Suprapubic skin (tissue), 4 donors: ENCODE data around the gene CCR8. TPM values are rescaled to one million over a fixed set of nuclear protein-coding genes. Genes with fewer than 3 reads are reported as not detected.
"Not testable (repeated sequence)": the region's sequence is repeated elsewhere in the genome, so short reads cannot be mapped to it uniquely, and the experiment has no call there.

Experiments used
- DNase-seq, 2 donors: peaks; one replicate each; pipeline ENCODE4 v3.0.0-alpha.2; 2019; ENCODE audit warnings: low spot score in 2 of 2
- H3K27ac ChIP-seq: fragments of 200-600 bp; sonication (generic); one replicate; pipeline ENCODE4 v1.5.1; 2019
- H3K27me3 ChIP-seq: fragments of 200-600 bp; sonication (generic); one replicate; pipeline ENCODE4 v1.5.1; 2019
- H3K36me3 ChIP-seq: fragments of 200-600 bp; sonication (generic); one replicate; pipeline ENCODE4 v1.5.1; 2019
- H3K4me1 ChIP-seq: fragments of 200-600 bp; sonication (generic); one replicate; pipeline ENCODE4 v1.5.1; 2019
- H3K4me3 ChIP-seq: fragments of 200-600 bp; sonication (generic); one replicate; pipeline ENCODE4 v1.5.1; 2019; ENCODE audit warnings: mild to moderate bottlenecking
- H3K9me3 ChIP-seq: fragments of 200-600 bp; sonication (generic); one replicate; pipeline ENCODE4 v1.5.1; 2019
- CTCF ChIP-seq, 2 donors: fragments of 200-600 bp in 1 of 2; fragments of 450-650 bp in 1 of 2; sonication (generic) in 1 of 2; IDR thresholded peaks; one replicate each; pipeline ENCODE4 v1.5.1; 2016 to 2019; ENCODE audit warnings: antibody characterized with exemption in 2 of 2, mild to moderate bottlenecking in 1 of 2, moderate library complexity in 1 of 2
- EP300 ChIP-seq: sonication (generic); formaldehyde crosslinking; IDR thresholded peaks from one replicate; pipeline ENCODE4 v1.6.1; 2017; ENCODE audit warnings: antibody characterized with exemption
- POLR2A ChIP-seq, 2 donors: fragments of 450-650 bp; IDR thresholded peaks; one replicate each; pipeline ENCODE4 v1.6.1; 2017; ENCODE audit warnings: antibody characterized with exemption in 2 of 2, mild to moderate bottlenecking in 2 of 2, moderate library complexity in 2 of 2
- POLR2AphosphoS5 ChIP-seq, 3 donors: sonication (generic); formaldehyde crosslinking; IDR thresholded peaks; one replicate each; pipeline ENCODE4 v1.6.1; 2017; ENCODE audit warnings: antibody characterized with exemption in 3 of 3
- WGBS: methylation state at CpG from one replicate; pipeline ENCODE4 v1.1.5; 2018; 5-methylcytosine and 5-hydroxymethylcytosine counted together
- total RNA-seq, 4 donors: library from RNA; depleted of rRNA; stranded (reverse); fragments of >200 nt; gene quantifications; one replicate each; pipeline ENCODE4 v1.1.0, GENCODE V29; 2016

The CCR8 gene
- total RNA-seq, 4 donors from 2014 or later: not detected

- Histone ChIP-seq H3K4me3 (no peak overlapping the region), H3K27me3 (no peaks in the 10 kb centered on the region), H3K27ac (no peak overlapping the region), H3K36me3 (no peaks in the 10 kb centered on the region), H3K9me3 (peaks cover 6% of the 10 kb centered on the region), H3K4me1 (no peaks in the 10 kb centered on the region)
- no peak for DNase-seq
- WGBS: 97% methylated on average over 1 of the region's 1 CpG
- TF ChIP-seq EP300 (no peak), CTCF (IDR thresholded peaks at IDR 0.05) (no peak), POLR2A (IDR thresholded peaks at IDR 0.05) (no peak), POLR2AphosphoS5 (IDR thresholded peaks at IDR 0.05) (no peak)
Observed at GRCh38 chr3:39315420-39315819, 14.1 kb upstream of the CCR8 start.

GRCh38 chr3:39317571-39318169 is 11.8 kb upstream of the CCR8 start:
- Histone ChIP-seq H3K27ac (no peak overlapping the region), H3K27me3 (no peaks in the 10 kb centered on the region), H3K9me3 (peaks cover 6% of the 10 kb centered on the region), H3K36me3 (no peaks in the 10 kb centered on the region), H3K4me3 (no peak overlapping the region), H3K4me1 (no peaks in the 10 kb centered on the region)
- DNase-seq: no peak
- WGBS: 97% methylated on average over 2 of the region's 2 CpGs
- TF ChIP-seq POLR2AphosphoS5 (IDR thresholded peaks at IDR 0.05) (no peak), EP300 (no peak), CTCF (IDR thresholded peaks at IDR 0.05) (no peak), POLR2A (IDR thresholded peaks at IDR 0.05) (no peak)

- Histone ChIP-seq H3K36me3 (no peaks in the 10 kb centered on the region), H3K9me3 (peaks cover 6% of the 10 kb centered on the region), H3K4me1 (no peaks in the 10 kb centered on the region), H3K4me3 (no peak overlapping the region), H3K27ac (no peak overlapping the region), H3K27me3 (no peaks in the 10 kb centered on the region)
- no peak for TF ChIP-seq CTCF (IDR thresholded peaks at IDR 0.05)
- TF ChIP-seq POLR2A (IDR thresholded peaks at IDR 0.05): no peak
- WGBS: 80% methylated on average over 1 of the region's 1 CpG
- no peak for DNase-seq
Observed at GRCh38 chr3:39318301-39318700, 11.2 kb upstream of the CCR8 start.

- no peak for DNase-seq
- Histone ChIP-seq H3K9me3 (peaks cover 5% of the 10 kb centered on the region), H3K27ac (no peak overlapping the region), H3K36me3 (no peaks in the 10 kb centered on the region), H3K4me1 (no peaks in the 10 kb centered on the region), H3K27me3 (no peaks in the 10 kb centered on the region), H3K4me3 (no peak overlapping the region)
- TF ChIP-seq POLR2AphosphoS5 (IDR thresholded peaks at IDR 0.05): no peak
- TF ChIP-seq POLR2A (IDR thresholded peaks at IDR 0.05): no peak
- no peak for TF ChIP-seq EP300
- TF ChIP-seq CTCF (IDR thresholded peaks at IDR 0.05): no peak
Observed at GRCh38 chr3:39319249-39319648, 10.3 kb upstream of the CCR8 start.

- not testable (repeated sequence) for H3K27me3 ChIP-seq, H3K27ac ChIP-seq, H3K36me3 ChIP-seq, H3K9me3 ChIP-seq, H3K4me3 ChIP-seq, H3K4me1 ChIP-seq, DNase-seq
- WGBS: 83% methylated on average over 2 of the region's 2 CpGs
Observed at GRCh38 chr3:39321574-39321983, 7.9 kb upstream of the CCR8 start.

- H3K9me3 ChIP-seq, H3K27ac ChIP-seq, H3K4me1 ChIP-seq, DNase-seq, H3K4me3 ChIP-seq, H3K27me3 ChIP-seq, H3K36me3 ChIP-seq: not testable (repeated sequence)
- WGBS: 58% methylated on average over 3 of the region's 3 CpGs
Observed at GRCh38 chr3:39322209-39322715, 7.2 kb upstream of the CCR8 start.
